IMR-90 (cell line): Measurements from ENCODE around the gene FNDC11. TPM values are rescaled to one million over a fixed set of nuclear protein-coding genes. Genes with fewer than 3 reads are reported as not detected.
A peak's percentile ranks its signal among the peaks of the same experiment; 100 is the strongest.

ENCODE experiments used
- ATAC-seq: fragments of 200-7000 bp; cut with Tn5 transposase; 2 replicates; pipeline ENCODE4 v1.9.1; 2020; ENCODE audit warnings: low read depth, mild to moderate bottlenecking, moderate library complexity
- BruUV-seq: library from RNA; stranded (reverse); fragments of 400-500 nt; replicated peaks from 2 replicates; lab custom pipeline; 2021; lab: Mats Ljungman, UMichigan
- CTCF ChIA-PET: fragments of 300-600 bp; formaldehyde crosslinking; extraction: SDS; loops from one replicate; lab custom pipeline; 2021; ENCODE audit warnings: antibody characterized with exemption; lab: Yijun Ruan, JAX
- POLR2A ChIA-PET: fragments of 300-600 bp; sonication (Branson Sonifier 250); formaldehyde crosslinking; loops from one replicate; lab custom pipeline; 2022; ENCODE audit warnings: antibody characterized with exemption; ENCODE audit not compliant: unreplicated experiment; lab: Charles Lee
- DNase-seq: peaks from one replicate; pipeline ENCODE4 v3.0.0; 2013
- H2AFZ ChIP-seq: replicated peaks from 2 replicates; pipeline ENCODE3; 2013; ENCODE audit warnings: low read length, mild to moderate bottlenecking; ENCODE audit not compliant: poor library complexity
- H2AK5ac ChIP-seq: 2 replicates; pipeline ENCODE4 v1.6.1; 2013; ENCODE audit warnings: low read depth, low read length, inconsistent platforms
- H2AK9ac ChIP-seq: replicated peaks from 2 replicates; pipeline ENCODE3; 2013; ENCODE audit warnings: mild to moderate bottlenecking, low read depth, low read length, moderate library complexity; ENCODE audit not compliant: poor library complexity
- H2BK120ac ChIP-seq: 2 replicates; pipeline ENCODE4 v1.6.1; 2013; ENCODE audit warnings: low read depth, low read length, inconsistent platforms
- H2BK15ac ChIP-seq: 3 replicates; pipeline ENCODE4 v1.6.1; 2013; ENCODE audit warnings: low read depth, low read length, inconsistent platforms
- H2BK20ac ChIP-seq: 2 replicates; pipeline ENCODE4 v1.6.1; 2013; ENCODE audit warnings: low read depth, mild to moderate bottlenecking, inconsistent platforms, low read length, moderate library complexity
- H2BK5ac ChIP-seq: 2 replicates; pipeline ENCODE4 v1.6.1; 2013; ENCODE audit warnings: mild to moderate bottlenecking, low read depth, low read length, inconsistent platforms; ENCODE audit not compliant: poor library complexity, severe bottlenecking
- H3K14ac ChIP-seq: replicated peaks from 2 replicates; pipeline ENCODE4 v1.6.1; 2013; ENCODE audit warnings: low read depth, low read length, inconsistent platforms
- H3K18ac ChIP-seq: 2 replicates; pipeline ENCODE4 v1.6.1; 2013; ENCODE audit warnings: low read depth, low read length, control low read depth
- H3K23ac ChIP-seq: 2 replicates; pipeline ENCODE4 v1.6.1; 2013; ENCODE audit warnings: low read depth, low read length, inconsistent platforms
- H3K27ac ChIP-seq: 2 replicates; pipeline ENCODE4 v1.5.1; 2013; ENCODE audit warnings: mild to moderate bottlenecking, control low read depth, low read length; ENCODE audit not compliant: insufficient read depth
- H3K27me3 ChIP-seq: 2 replicates; pipeline ENCODE4 v1.6.1; 2013; ENCODE audit warnings: low read length; ENCODE audit not compliant: control insufficient read depth, insufficient read depth
- H3K36me3 ChIP-seq: 2 replicates; pipeline ENCODE4 v1.6.1; 2013; ENCODE audit warnings: low read length, mixed read lengths; ENCODE audit not compliant: control insufficient read depth, insufficient read depth
- H3K4ac ChIP-seq: 2 replicates; pipeline ENCODE4 v1.6.1; 2013; ENCODE audit warnings: low read depth, low read length, inconsistent platforms
- H3K4me1 ChIP-seq: 2 replicates; pipeline ENCODE4 v1.6.1; 2013; ENCODE audit warnings: low read length, mixed read lengths; ENCODE audit not compliant: control insufficient read depth, insufficient read depth
- H3K4me2 ChIP-seq: 2 replicates; pipeline ENCODE4 v1.6.1; 2013; ENCODE audit warnings: low read depth, mild to moderate bottlenecking, control low read depth, low read length, moderate library complexity
- H3K4me3 ChIP-seq: 2 replicates; pipeline ENCODE4 v1.5.1; 2013; ENCODE audit warnings: low read depth, mild to moderate bottlenecking, control low read depth, low read length, moderate library complexity; ENCODE audit not compliant: insufficient read depth
- H3K56ac ChIP-seq: 2 replicates; pipeline ENCODE4 v1.6.1; 2013; ENCODE audit warnings: low read length, inconsistent platforms; ENCODE audit not compliant: insufficient read depth; ENCODE audit errors: extremely low read depth
- H3K79me1 ChIP-seq, 2 experiments: 2 replicates each; pipeline ENCODE4 v1.6.1; 2013; ENCODE audit warnings: low read length in 2 of 2, inconsistent platforms in 1 of 2, low read depth in 1 of 2
- H3K9ac ChIP-seq: 2 replicates; pipeline ENCODE4 v1.6.1; 2013; ENCODE audit warnings: low read depth, low read length, control low read depth
- H3K9me1 ChIP-seq: 2 replicates; pipeline ENCODE4 v1.6.1; 2013; ENCODE audit warnings: low read length, inconsistent platforms; ENCODE audit not compliant: insufficient read depth
- H3K9me3 ChIP-seq: 2 replicates; pipeline ENCODE4 v1.6.1; 2013; ENCODE audit warnings: low read length; ENCODE audit not compliant: control insufficient read depth, insufficient read depth
- H4K20me1 ChIP-seq: 2 replicates; pipeline ENCODE4 v1.6.1; 2013; ENCODE audit warnings: low read length, inconsistent platforms; ENCODE audit not compliant: insufficient read depth
- H4K5ac ChIP-seq: 2 replicates; pipeline ENCODE4 v1.6.1; 2013; ENCODE audit warnings: mild to moderate bottlenecking, low read depth, low read length, control low read depth
- H4K8ac ChIP-seq, 2 experiments: 2 replicates each; pipeline ENCODE4 v1.6.1; 2013; ENCODE audit warnings: low read depth in 2 of 2, low read length in 2 of 2, control low read depth in 1 of 2, inconsistent platforms in 1 of 2
- H4K91ac ChIP-seq: 2 replicates; pipeline ENCODE4 v1.6.1; 2013; ENCODE audit warnings: low read depth, low read length, inconsistent platforms; ENCODE audit not compliant: insufficient read depth
- BHLHE40 ChIP-seq: fragments of 150-350 bp; IDR thresholded peaks from 2 replicates; pipeline ENCODE4 v1.6.1; 2016; ENCODE audit warnings: mild to moderate bottlenecking, low read depth, low read length
- CEBPB ChIP-seq: IDR thresholded peaks from 2 replicates; pipeline ENCODE4 v1.6.1; 2012; ENCODE audit warnings: low read depth, low read length, improper control_type of control experiment
- CHD1 ChIP-seq: IDR thresholded peaks from 2 replicates; pipeline ENCODE4 v1.6.1; 2012; ENCODE audit warnings: low read depth, low read length, improper control_type of control experiment
- MAFK ChIP-seq: IDR thresholded peaks from 2 replicates; pipeline ENCODE4 v1.6.1; 2012; ENCODE audit warnings: low read depth, low read length, improper control_type of control experiment
- MAZ ChIP-seq: IDR thresholded peaks from 2 replicates; pipeline ENCODE4 v1.6.1; 2012; ENCODE audit warnings: low read depth, mild to moderate bottlenecking, low read length, improper control_type of control experiment, moderate library complexity, borderline replicate concordance
- MXI1 ChIP-seq: IDR thresholded peaks from 2 replicates; pipeline ENCODE4 v1.6.1; 2012; ENCODE audit warnings: low read depth, mild to moderate bottlenecking, low read length, moderate library complexity, borderline replicate concordance
- NFE2L2 ChIP-seq: fragments of 150-350 bp; IDR thresholded peaks from 2 replicates; pipeline ENCODE4 v1.6.1; 2016; ENCODE audit warnings: low read depth, mild to moderate bottlenecking, low read length
- POLR2A ChIP-seq: IDR thresholded peaks from 2 replicates; pipeline ENCODE4 v1.6.1; 2012; ENCODE audit warnings: mild to moderate bottlenecking, low read depth, low read length
- RAD21 ChIP-seq: IDR thresholded peaks from 2 replicates; pipeline ENCODE4 v1.6.1; 2012; ENCODE audit warnings: low read length, improper control_type of control experiment
- RFX5 ChIP-seq: IDR thresholded peaks from 2 replicates; pipeline ENCODE4 v1.8.0; 2012; ENCODE audit warnings: low read depth, mild to moderate bottlenecking, low read length, moderate library complexity
- WGBS, 2 experiments: methylation state at CpG; one replicate each; pipeline versions ENCODE4 v1.1.5 to v1.1.7; 2013; ENCODE audit warnings: missing lambda C conversion rate in 2 of 2; ENCODE audit not compliant: insufficient read length in 1 of 2; ENCODE audit errors: extremely low coverage in 2 of 2; 5-methylcytosine and 5-hydroxymethylcytosine counted together
- dilution Hi-C: fragments of 300-500 bp; cut with HindIII; formaldehyde crosslinking; loops from one replicate; pipeline ENCODE4 v1.14.3; 2018; ENCODE audit warnings: low sequenced_read_pairs; ENCODE audit not compliant: unreplicated experiment
- in situ Hi-C: fragments of 300-500 bp; cut with MboI; formaldehyde crosslinking; loops from 3 replicates; pipeline ENCODE4 v1.14.3; 2019; ENCODE audit warnings: low sequenced_read_pairs, inconsistent platforms, mixed read lengths
- intact Hi-C: fragments of 100-400 bp; cut with micrococcal nuclease; formaldehyde crosslinking; loops from 2 replicates; pipeline ENCODE4 v1.10.0; 2022
- polyA plus RNA-seq, 3 experiments: library from polyadenylated mRNA; depleted of rRNA; stranded (reverse); fragments of >200 nt; gene quantifications; 2 replicates each; pipeline ENCODE4 v1.2.3, GENCODE V29; 2012; ENCODE audit warnings: low replicate concordance in 1 of 3
- total RNA-seq: library from RNA; depleted of rRNA; stranded (reverse); fragments of >200 nt; gene quantifications from 2 replicates; pipeline ENCODE4 v1.2.3, GENCODE V29; 2012
- TF ChIP-seq, protein P1 (sequence below): fragments of 150-350 bp; IDR thresholded peaks from 2 replicates; pipeline ENCODE4 v1.6.1; 2017; ENCODE audit warnings: mild to moderate bottlenecking, antibody characterized with exemption, low read length, low read depth
- TF ChIP-seq, protein P2 (sequence below): conservative IDR thresholded peaks from 2 replicates; pipeline ENCODE4 v1.5.1; 2012; ENCODE audit warnings: mild to moderate bottlenecking, low read depth, low read length, improper control_type of control experiment
- TF ChIP-seq, protein P3 (sequence below): fragments of 150-350 bp; IDR thresholded peaks from 2 replicates; pipeline ENCODE4 v1.6.1; 2016; ENCODE audit warnings: low read depth, mild to moderate bottlenecking, low read length, moderate library complexity, borderline replicate concordance

FNDC11 gene
- total and polyA plus RNA-seq, 2 of the 4 experiments (the other 2 are of a cell fraction) = 0.36 to 1.0 TPM

DNA sequence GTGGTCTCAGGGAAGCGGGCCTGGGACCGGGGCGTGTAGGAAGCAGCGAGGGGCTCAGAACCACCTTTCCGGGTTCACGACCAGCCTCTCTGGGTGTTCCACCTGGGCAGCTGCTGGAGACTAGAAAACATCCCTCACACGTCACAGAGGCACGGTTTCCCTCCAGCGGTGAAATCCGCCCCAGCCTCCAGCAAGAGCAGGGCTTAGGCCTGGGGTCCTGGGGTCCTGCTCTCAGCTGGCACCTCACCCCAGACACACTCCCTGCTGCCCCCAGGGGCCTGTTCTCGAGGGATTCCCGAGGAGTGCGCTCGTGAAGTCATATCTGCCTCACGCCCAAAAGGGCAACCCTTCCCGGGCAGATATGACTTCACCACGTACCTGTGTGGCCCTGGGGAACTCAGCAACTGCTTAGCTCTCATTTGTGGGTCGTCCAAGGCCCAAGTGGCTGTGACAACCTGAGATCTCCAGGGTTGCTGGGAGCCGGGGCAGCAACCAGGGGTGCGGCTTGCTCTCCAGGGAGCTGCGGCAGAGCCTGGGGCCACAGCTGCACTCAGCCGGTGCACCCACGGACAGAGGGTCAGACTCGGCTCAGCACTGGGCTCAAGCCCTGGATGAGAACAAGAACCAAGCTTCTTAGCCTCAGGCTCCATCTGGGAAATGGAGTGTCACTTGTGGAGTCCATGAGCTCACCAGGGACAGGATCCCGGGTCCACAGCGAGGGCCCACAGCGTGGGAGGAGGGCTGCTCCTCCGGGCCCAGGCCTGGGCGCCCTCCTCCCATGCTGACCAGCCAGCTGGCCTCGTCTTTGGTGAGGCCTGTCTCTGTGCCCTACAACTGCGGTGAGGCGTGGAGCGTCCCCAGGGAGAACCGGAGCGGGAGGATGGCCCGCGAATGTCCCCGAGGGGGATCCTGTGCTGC, 661 bp downstream of the FNDC11 start:
- no peak overlapping the region; the same call in 1 of the 2 replicates for H4K5ac ChIP-seq
- DNase-seq (no peak), ATAC-seq (no peak)
- H3K9me3 ChIP-seq = no peaks in the 10 kb centered on the region
- BruUV-seq = no TSS peak
- peak overlapping the region; percentile 28; the same call in 1 of the 2 replicates for H2AK5ac ChIP-seq
- H3K14ac ChIP-seq = peak overlapping the region; percentile 66; the same call in 1 of the 2 replicates
- no peaks in the 10 kb centered on the region for H3K79me1 ChIP-seq
- intact Hi-C loops (loop anchor here (2.0 kb wide), 1 partner anchor 18 kb away; no protein-coding TSS in a partner anchor), in situ Hi-C loops (no loop called here), dilution Hi-C loops (no loop called here)
- H4K91ac ChIP-seq = no peak overlapping the region
- TF ChIP-seq, protein P1, sequence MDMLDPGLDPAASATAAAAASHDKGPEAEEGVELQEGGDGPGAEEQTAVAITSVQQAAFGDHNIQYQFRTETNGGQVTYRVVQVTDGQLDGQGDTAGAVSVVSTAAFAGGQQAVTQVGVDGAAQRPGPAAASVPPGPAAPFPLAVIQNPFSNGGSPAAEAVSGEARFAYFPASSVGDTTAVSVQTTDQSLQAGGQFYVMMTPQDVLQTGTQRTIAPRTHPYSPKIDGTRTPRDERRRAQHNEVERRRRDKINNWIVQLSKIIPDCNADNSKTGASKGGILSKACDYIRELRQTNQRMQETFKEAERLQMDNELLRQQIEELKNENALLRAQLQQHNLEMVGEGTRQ = no peak
- no peak for TF ChIP-seq BHLHE40
- TF ChIP-seq MXI1 = no peak
- no peak for TF ChIP-seq MAFK
- TF ChIP-seq CHD1 = no peak
- TF ChIP-seq POLR2A = no peak
- TF ChIP-seq MAZ = no peak
- TF ChIP-seq, protein P2, sequence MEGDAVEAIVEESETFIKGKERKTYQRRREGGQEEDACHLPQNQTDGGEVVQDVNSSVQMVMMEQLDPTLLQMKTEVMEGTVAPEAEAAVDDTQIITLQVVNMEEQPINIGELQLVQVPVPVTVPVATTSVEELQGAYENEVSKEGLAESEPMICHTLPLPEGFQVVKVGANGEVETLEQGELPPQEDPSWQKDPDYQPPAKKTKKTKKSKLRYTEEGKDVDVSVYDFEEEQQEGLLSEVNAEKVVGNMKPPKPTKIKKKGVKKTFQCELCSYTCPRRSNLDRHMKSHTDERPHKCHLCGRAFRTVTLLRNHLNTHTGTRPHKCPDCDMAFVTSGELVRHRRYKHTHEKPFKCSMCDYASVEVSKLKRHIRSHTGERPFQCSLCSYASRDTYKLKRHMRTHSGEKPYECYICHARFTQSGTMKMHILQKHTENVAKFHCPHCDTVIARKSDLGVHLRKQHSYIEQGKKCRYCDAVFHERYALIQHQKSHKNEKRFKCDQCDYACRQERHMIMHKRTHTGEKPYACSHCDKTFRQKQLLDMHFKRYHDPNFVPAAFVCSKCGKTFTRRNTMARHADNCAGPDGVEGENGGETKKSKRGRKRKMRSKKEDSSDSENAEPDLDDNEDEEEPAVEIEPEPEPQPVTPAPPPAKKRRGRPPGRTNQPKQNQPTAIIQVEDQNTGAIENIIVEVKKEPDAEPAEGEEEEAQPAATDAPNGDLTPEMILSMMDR = no peak
- TF ChIP-seq NFE2L2 = no peak
- no peak for TF ChIP-seq RAD21
- TF ChIP-seq CEBPB = no peak
- TF ChIP-seq, protein P3, sequence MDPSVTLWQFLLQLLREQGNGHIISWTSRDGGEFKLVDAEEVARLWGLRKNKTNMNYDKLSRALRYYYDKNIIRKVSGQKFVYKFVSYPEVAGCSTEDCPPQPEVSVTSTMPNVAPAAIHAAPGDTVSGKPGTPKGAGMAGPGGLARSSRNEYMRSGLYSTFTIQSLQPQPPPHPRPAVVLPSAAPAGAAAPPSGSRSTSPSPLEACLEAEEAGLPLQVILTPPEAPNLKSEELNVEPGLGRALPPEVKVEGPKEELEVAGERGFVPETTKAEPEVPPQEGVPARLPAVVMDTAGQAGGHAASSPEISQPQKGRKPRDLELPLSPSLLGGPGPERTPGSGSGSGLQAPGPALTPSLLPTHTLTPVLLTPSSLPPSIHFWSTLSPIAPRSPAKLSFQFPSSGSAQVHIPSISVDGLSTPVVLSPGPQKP = no peak
- TF ChIP-seq RFX5 = no peak
- H3K27me3 ChIP-seq = peaks cover 2% of the 10 kb centered on the region; the same call in 1 of the 2 replicates
- peaks cover 5% of the 10 kb centered on the region; the same call in 1 of the 2 replicates for H3K36me3 ChIP-seq
- peak overlapping the region; percentile 89 for H3K4me2 ChIP-seq
- no peak overlapping the region for H3K27ac ChIP-seq
- H3K4me1 ChIP-seq = peaks cover 5% of the 10 kb centered on the region; the same call in 1 of the 2 replicates
- no peak overlapping the region for H4K8ac ChIP-seq
- H3K9me1 ChIP-seq = no peaks in the 10 kb centered on the region
- H3K9ac ChIP-seq = peak overlapping the region; percentile 60
- no peak overlapping the region; the same call in 1 of the 2 replicates for H3K4ac ChIP-seq
- H3K23ac ChIP-seq = no peak overlapping the region
- H2BK15ac ChIP-seq = no peak overlapping the region
- peak overlapping the region; percentile 60 for H2AK9ac ChIP-seq
- 76% methylated on average over 24 of the region's 38 CpGs; no CpG with 5 or more reads in 1 of the 2 experiments for WGBS, 2 experiments
- ChIA-PET POLR2A (no interaction called here), CTCF (no interaction called here)
- peak overlapping the region; percentile 68 for H2AFZ ChIP-seq
- peak overlapping the region; percentile 63 for H3K4me3 ChIP-seq
- no peak overlapping the region for H3K56ac ChIP-seq
- H2BK120ac ChIP-seq = no peak overlapping the region
- H4K20me1 ChIP-seq = no peaks in the 10 kb centered on the region; the same call in 1 of the 2 replicates
- no peak overlapping the region for H2BK20ac ChIP-seq
- H2BK5ac ChIP-seq = no peak overlapping the region
- H3K18ac ChIP-seq = no peak overlapping the region
